Activated naive CD4-positive, alpha-beta T cell treated with Interleukin-2 at 50 U/mL for 16 hours (primary cell): ENCODE data around the gene IDE.
"Not testable (repeated sequence)": the region's sequence is repeated elsewhere in the genome, so short reads cannot be mapped to it uniquely, and the experiment has no call there.

Source experiments
- DNase-seq: peaks from one replicate; pipeline ENCODE4 v3.0.0-alpha.2; 2020

The IDE gene

GRCh38 chr10:92483539-92483938, 90.4 kb downstream of the IDE start:
- DNase-seq: no peak

- no peak for DNase-seq
Observed at GRCh38 chr10:92480413-92480812, 93.5 kb downstream of the IDE start.

GRCh38 chr10:92479547-92479946, 94.3 kb downstream of the IDE start:
- DNase-seq: no peak

- no peak for DNase-seq
Observed at GRCh38 chr10:92478536-92478935, 95.4 kb downstream of the IDE start.

- DNase-seq: no peak
Observed at GRCh38 chr10:92475357-92475868, 98.5 kb downstream of the IDE start.

GRCh38 chr10:92470026-92470425, 103.9 kb downstream of the IDE start:
- DNase-seq: no peak

GRCh38 chr10:92464364-92464763, 109.5 kb downstream of the IDE start:
- DNase-seq: no peak

GRCh38 chr10:92463582-92463981, 110.3 kb downstream of the IDE start:
- DNase-seq: no peak

GRCh38 chr10:92454955-92455354, 118.9 kb downstream of the IDE start:
- DNase-seq: not testable (repeated sequence)

- no peak for DNase-seq
Observed at GRCh38 chr10:92452313-92452712, 121.6 kb downstream of the IDE start.

- DNase-seq: no peak
Observed at GRCh38 chr10:92451431-92451830, 122.5 kb downstream of the IDE start.

GRCh38 chr10:92450896-92451295, 123.0 kb downstream of the IDE start:
- no peak for DNase-seq

- DNase-seq: no peak
Observed at GRCh38 chr10:92440578-92440977, 133.3 kb downstream of the IDE start.

- DNase-seq: no peak
Observed at GRCh38 chr10:92438220-92438619, 135.7 kb downstream of the IDE start.

GRCh38 chr10:92436611-92437010, 137.3 kb downstream of the IDE start:
- no peak for DNase-seq

- not testable (repeated sequence) for DNase-seq
Observed at GRCh38 chr10:92436065-92436464, 137.8 kb downstream of the IDE start.

- no peak for DNase-seq
Observed at GRCh38 chr10:92434385-92434784, 139.5 kb downstream of the IDE start.

- no peak for DNase-seq
Observed at GRCh38 chr10:92432596-92432995, 141.3 kb downstream of the IDE start.

GRCh38 chr10:92430103-92430502, 143.8 kb downstream of the IDE start:
- no peak for DNase-seq

GRCh38 chr10:92421550-92421949, 152.3 kb downstream of the IDE start:
- no peak for DNase-seq

GRCh38 chr10:92420546-92421275, 153.2 kb downstream of the IDE start:
- no peak for DNase-seq

- no peak for DNase-seq
Observed at GRCh38 chr10:92419740-92420545, 153.9 kb downstream of the IDE start.

- no peak for DNase-seq
Observed at GRCh38 chr10:92418891-92419290, 155.0 kb downstream of the IDE start.

- no peak for DNase-seq
Observed at GRCh38 chr10:92418221-92418620, 155.7 kb downstream of the IDE start.
